GM19238 (cell line): ENCODE measurements around the gene ECHS1.
"Not testable (repeated sequence)": the region's sequence is repeated elsewhere in the genome, so short reads cannot be mapped to it uniquely, and the experiment has no call there.

Source experiments
- DNase-seq: peaks from one replicate; pipeline ENCODE4 v3.0.0; 2011; ENCODE audit warnings: low spot score; ENCODE audit not compliant: insufficient read length

ECHS1 gene

DNA sequence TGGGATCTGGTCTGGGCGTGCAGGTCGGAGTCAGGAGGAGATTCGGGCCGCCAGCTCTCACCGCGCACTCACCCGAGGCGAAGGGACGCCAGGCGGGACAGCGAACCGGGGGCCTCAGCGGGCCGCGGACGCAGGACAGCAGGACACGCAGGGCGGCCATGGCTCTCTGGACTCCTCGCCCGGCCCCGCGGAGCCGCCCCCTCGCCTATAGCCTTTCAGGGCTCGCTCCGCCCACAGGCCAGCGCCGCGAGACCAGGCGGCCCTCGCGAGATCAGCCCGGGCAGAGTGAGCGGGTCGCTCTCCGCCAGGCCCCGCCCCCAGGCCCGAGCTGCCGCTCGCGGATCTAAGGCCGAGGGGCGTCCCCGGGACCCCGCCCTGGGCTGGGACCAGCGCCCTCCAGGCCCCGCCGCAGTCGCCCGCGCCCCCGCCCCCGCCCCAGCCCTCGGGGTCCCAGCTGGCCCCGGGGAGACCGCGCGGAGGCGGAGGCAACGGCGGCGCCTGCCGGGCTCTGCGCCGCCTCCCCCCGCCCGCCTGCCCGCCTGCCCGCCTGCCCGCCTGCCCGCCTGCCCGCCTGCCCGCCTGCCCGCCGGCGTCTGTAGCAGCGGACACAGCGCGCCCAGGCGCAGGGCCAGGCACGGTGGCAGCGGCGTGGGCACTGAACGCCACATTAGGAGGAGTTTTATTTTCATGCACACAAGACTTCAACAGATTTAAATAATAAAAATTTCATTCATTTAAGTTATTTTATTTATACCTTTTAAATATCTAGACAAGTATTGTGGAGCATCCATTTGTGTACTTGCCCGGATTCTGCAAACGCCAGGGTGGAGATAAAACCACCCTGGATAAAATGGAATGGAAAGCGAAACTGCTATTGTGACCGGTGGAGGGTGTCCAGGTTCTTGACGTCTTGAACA is at the start of gene ECHS1:
ECHS1 (minus strand) TSS at position 181 of the 917 bp plus-strand sequence; CDS start at position 160, 21 bp downstream.
- DNase-seq, result peak; percentile 100

DNA sequence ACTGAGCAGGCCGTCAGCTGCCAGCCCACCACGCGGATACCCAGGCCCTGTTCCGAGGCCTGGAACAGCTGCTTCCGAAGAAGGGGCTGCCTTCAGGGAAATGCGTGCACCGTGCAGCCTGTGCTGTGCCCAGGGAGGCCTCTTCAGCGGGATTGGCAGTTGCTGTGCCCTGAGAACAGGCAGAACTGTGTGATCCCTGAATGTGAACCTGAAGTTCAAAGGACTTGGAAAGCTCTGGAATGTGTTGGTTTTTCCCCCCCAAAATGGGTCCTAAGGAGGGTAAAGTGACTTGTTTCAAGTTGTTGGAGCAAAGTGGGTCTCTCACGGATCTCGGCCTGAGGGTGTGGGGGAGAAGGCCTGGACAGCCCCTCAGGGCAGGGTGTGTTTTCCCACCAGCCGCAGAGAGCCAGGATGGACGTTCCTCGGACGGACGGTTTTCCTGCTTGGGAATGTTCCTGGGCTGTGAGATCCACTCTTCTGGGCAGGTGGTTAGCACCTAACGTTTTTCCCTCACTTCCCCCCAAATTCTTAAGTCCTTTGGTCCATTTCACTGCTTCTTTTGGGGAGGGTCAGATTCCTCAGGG is 49.2 kb upstream of the ECHS1 start:
- no peak for DNase-seq

DNA sequence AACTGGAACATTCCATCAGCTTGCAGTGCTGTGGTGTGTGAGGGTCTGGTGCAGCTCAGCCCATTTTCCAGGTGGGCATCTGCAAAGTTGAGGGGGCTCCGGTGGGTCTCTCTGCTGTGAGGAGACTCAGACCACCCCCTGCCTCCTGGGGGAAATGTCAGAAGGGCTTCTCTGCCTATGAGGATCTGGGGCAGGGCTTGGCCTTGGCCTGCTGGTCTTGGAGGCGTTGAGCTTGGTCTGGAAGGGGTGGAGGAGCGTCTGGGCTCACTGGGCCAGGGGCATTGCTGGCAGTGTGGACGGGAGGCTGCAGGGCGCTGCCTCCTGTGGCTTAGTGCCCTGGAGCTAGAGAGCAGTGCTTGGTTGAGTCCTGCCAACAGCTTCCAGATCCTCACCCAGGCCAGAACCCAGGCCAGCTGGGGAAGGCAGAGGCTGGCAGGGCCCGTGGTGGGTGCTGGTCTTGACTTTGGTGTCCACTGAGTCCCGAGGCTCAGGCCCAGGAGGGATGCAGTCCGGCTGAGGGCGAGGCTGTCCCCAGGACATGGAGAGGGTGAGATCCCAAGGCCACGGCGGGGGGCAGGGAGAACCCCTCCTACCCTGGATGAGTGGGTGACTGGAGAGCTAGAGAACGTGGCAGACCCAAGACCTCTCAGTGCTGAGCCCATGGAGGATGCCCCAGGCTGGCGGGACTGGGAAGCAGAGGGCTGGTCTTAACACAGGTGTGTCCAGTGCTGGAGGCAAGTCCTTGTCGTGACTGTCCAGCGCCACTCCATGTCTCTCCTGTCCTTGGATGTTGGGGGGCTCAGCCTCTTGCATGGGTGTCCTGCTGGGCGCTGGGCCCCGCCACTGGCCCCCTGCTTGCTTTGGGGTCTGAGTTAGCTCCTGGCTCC is 48.4 kb upstream of the ECHS1 start:
- DNase-seq, result no peak

DNA sequence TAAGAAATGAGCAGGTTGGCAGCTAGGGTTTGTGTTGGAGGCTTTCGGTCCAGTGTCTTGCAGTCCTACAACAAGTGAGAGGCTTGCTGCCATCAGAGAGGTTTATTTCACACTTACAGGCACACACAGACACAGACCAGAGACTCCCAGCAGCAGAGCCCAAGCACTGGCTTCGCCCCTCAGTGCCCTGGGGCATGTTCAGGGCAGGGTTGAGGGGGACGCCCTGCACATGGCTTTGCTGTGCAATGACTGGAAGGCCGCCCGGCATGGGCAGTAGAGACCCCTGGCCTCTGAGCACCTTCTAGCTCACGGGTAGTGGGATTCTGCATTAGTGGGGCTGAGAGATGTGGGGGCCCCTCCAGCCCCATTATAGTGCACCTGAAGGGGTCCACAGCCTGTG is 47.4 kb upstream of the ECHS1 start:
- DNase-seq, result no peak

DNA sequence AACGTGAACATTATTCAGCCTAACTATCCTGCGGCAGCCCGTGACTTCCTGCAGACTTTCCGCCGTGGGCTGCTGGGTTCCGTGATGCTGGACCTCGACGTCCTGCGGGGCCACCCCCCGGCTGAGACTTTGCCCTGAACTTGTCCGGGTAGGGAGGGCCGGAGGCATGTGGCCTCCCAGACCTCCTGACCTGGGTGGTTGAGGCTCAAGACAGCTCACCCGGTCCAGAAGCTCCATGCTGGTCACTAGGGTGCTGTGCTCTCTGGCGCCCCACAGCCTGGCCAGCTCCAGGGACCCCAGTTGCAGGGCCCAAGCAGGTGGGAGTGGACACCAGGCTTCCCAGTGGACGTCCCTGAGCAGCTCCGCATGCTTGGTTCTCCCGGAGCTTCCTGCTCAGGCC is 46.9 kb upstream of the ECHS1 start:
- no peak for DNase-seq

DNA sequence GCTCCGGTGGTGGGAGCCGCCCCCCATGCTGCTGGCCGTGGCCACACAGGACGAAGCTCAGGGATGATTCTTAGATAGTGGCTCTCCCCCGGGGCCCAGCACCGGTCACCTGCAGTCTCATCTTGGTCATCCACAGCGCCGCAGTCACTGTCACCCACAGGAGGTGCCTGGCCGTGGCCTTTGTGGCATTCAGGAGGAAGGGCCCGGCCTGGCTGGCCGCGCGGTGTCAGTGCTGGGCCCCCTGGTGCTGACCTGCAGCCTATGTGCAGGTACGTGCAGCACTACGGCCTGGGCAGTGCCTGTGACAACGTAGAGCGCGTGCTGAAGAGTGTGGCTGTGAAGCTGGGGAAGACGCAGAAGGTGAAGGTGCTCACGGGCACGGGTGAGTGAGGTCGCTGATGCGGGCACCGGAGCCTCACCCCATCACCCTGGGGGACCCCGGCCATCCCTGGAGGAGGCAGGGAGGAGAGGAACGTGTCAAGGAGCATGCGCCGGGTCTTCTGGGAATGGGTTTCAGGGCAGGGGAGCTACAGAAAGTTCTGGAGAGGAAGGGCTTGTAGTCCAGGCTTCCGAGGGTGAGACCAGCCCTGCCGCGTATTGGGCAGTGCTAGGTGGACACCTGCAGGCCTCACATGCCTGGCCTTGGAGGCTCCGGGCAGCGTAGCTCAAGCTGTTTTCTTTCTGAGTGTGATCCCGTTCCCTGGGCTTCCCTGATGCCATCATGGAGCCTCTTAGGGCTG is 46.2 kb upstream of the ECHS1 start:
- DNase-seq, result no peak

DNA sequence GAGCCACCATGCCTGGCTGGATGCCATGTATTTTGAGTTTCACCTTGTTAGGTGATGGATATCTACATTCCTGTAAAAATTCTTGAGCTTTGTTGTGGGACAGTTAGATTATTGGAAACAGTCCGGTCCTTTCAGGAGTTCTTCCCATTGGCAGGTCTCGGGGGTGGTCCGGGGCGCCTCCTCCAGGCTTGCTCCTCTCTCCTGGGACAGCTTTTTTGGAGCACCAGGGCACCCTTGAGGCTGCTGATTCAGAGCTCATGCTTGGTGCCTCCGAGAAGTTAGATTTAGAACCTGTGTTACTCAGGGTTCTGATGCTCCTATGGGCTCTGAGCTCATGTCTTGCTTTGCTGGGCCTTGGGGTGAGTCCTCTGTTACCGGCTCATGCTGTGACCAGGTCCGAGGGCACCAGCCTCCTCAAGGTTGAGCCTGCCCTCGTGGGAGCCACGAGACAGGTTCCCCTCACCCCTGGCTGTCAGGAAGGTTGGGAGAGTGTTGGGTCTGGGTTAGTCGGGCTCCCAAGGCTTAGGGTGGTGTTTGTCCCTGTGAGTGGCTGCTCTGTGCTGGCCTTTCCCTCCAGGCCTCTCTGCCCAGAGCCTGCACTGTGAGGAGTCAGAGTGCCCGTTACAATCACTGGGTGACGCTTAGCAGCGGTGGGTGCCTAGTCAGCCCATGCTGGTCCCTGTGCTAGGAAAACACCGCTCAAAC is 45.3 kb upstream of the ECHS1 start:
- DNase-seq, result no peak

DNA sequence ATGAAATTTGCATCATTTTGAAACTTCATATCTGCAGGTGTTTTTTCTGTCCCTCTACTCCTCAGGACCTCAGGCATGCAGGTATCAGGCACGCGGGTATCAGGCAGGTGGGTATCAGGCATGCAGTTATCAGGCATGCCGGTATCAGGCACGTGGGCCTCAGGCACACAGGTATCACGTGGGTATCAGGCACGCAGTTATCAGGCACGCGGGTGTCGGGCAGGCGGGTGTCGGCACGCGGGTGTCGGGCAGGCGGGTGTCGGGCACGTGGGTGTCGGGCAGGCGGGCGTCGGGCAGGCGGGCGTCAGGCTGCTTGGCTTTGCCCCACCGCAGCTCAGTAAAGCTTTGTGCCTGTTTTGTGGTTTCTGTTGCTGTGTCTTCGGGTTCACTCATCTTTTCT is 42.6 kb upstream of the ECHS1 start:
- DNase-seq, result no peak

DNA sequence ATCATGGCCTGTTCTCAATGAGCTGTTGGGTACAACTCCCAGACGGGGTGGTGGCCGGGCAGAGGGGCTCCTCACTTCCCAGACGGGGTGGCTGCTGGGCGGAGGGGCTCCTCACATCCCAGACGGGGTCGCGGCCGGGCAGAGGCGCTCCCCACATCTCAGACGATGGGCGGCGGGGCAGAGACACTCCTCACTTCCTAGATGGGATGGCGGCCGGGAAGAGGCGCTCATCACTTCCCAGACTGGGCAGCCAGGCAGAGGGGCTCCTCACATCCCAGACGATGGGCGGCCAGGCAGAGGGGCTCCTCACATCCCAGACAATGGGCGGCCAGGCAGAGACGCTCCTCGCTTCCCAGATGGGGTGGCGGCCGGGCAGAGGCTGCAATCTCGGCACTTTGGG is 41.2 kb upstream of the ECHS1 start:
- not testable (repeated sequence) for DNase-seq

DNA sequence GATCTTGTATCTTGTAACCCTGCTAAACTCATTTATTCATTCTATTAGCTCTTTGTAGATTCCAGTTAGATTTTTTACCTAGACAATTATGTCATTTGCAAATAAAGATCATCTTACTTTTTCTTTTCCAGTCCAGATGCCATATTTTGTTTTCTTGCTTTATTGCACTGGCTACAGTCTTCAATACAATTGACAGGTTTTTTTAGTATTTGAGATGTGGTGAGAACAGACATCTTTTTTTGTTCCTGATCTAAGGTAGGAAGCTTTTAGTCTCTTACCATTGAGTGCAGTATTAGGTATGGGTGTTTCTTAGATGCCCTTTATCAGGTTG is 39.2 kb upstream of the ECHS1 start:
- DNase-seq, result no peak

DNA sequence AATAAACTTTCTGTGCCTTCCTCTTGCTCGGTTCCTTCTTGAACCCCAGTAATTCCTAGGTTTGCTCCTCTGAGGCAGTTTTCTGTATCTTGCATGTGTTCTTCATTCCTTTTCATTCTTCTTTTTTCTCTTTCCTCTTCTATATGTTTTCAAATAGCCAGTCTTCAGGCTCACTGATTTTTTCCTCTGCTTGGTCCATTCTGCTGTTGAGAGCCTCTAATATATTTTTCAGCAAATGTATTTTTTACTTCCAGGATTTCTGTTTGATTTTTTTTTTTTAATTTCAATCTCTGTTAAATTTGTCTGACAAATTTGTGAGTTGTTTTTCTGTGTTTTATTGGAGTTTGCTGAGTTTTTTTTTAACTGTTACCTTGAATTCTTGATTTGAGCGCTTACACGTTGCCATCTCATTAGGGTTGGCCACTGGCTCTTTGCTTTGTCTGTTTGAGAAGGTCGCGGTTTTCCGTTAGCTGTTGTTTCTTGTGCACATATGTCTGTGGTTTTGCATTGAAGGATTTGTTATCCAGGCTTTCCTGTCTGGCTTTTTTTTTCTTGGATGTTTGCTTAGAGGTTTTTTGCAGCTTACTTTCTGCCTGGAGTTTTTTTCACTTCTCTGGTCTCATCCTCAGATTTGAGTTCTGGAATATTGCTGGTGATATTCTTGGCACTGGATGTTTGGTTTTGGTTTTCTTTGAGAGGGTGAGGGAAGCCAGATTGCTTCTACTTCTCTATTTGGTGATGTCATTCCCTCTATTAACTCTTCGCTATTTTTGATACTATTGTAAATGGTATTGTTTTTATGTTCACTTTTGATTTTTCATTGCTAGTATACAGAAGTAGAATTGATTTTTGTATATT is 38.6 kb upstream of the ECHS1 start:
- no peak for DNase-seq

DNA sequence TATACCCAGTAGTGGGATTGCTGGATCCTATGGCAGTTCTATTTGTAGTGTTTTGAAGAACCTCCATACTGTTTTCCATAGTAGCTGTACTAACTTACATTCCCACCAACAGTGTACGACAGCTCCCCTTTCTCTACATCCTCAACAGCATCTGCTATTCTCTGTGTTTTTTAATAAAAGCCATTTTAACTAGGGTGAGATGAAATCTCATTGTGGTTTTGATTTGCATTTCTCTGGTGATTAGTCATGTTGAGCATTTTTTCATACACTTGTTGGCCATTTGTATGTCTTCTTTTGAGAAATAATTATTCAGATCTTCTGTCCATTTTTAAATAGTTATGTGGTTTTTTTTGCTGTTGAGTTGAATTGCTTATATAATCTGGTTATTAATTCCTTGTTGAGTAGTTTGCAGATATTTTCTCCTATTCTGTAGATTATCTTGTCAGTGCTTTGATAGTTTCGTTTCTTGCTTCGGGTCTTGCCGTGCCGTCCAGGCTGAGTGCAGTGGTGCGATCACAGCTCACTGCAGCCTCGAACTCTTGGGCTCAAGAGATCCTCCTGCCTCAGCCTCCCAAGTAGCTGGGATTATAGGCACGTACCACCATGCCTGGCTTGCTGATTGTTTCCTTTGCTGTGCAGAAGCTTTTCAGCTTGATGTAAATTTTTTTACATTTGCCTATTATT is 32.8 kb upstream of the ECHS1 start:
- DNase-seq, result no peak

DNA sequence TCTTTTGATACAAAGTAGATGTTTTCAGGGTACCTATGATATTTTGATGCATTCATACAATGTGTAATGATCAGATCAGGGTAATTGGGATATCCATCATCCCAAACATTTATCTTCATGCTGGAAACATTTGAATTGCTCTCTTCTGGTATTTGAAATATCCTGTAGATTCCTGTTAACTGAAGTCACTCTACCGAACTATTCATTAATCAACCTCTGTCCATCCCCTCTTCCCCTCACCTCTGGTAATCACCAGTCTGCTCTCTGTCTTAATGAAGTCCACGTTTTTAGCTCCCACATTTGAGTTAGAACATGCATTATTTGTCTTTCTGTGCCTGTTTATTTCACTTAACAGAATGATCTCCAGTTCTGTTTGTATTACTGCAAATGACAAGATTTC is 32.1 kb upstream of the ECHS1 start:
- no peak for DNase-seq

DNA sequence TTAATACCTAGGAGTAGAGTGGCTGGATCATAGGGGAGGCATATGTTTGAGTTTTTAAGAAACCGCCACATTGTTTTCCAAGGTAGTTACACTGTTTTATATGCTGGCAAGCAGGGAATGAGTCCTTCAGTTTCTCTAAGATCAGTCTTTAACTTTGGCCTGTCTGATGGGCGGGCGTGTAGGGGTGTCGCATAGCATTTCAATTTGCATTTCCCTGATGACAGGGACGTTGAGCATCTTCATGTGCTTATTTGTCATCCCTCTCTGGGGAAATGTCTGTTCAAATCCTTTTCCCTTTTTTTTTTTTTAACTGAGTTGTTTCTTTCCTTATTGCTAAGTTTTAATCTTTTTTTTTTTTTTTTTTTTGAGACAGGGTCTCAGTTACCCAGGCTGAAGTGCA is 30.6 kb upstream of the ECHS1 start:
- no peak for DNase-seq

DNA sequence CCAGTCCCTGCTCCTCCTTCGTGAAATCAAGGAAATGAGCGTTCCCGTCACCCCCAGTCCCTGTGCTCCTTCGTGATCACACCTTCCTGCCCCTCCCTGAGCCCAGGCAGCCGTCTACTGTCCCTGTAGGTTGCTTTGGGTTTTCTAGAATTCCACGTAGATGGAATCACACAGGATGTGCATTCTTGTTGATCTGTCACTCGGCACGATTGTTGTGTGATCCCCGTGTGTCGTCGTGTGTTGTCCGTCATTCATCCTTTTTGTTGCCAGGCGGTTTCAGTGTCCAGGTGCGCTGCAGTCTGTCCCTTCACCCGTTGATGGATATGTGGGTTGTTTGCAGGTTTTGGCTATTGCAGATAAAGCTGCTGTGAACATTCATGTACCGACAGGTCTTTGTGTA is 30.2 kb upstream of the ECHS1 start:
- DNase-seq, result no peak

DNA sequence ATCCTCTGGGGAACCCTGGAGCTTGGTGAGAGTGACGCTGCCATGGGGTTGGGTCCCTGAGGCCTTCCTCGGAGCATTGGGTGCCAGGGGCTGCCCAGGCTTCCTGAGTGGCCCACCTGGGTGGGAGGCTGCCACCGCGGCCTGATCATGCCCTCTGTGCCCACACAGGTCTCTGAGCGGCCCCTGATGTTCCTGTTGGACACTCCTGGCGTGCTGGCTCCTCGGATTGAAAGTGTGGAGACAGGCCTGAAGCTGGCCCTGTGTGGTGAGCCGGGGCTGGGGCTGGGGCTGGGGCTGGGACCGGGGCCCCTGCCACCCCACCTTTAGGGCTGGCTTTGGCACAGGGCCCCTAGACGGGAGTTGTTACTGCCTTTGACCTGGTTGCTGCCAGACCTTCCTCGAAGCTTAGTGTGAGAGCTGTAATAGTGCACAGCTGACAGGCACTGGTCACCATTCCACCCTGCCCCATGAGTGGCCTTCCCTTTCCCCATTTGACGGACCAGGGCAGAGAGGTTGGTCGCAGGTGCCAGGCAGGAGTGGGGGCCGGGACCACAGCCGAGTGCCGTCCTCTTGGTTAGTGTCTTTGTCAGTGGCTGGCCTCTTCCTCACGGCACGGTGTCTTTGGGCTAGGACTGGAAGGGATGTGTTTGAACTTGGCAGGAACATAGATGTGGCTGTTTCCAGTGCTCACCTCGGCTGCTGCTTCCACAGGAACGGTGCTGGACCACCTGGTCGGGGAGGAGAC is 29.0 kb upstream of the ECHS1 start:
- DNase-seq, result no peak

DNA sequence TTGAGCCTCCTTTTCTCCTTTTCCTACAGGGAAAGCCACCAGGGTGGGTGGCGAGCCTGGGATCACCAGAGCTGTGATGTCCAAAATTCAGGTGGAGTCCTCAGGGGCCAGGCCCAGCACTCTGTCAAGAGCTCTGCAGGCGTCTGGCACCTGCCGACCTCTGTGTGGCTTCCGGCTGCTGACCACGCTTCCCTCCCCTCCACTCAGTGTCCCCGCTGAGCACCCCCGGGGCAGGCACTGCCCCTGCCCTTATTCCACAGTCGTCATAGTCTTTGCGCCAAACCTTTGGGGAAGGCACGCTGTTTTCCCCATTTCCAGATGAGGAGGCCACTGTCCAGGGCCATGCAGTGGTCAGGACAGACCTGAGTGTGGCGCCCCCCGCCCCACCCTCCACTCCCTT is 28.3 kb upstream of the ECHS1 start:
- no peak for DNase-seq

DNA sequence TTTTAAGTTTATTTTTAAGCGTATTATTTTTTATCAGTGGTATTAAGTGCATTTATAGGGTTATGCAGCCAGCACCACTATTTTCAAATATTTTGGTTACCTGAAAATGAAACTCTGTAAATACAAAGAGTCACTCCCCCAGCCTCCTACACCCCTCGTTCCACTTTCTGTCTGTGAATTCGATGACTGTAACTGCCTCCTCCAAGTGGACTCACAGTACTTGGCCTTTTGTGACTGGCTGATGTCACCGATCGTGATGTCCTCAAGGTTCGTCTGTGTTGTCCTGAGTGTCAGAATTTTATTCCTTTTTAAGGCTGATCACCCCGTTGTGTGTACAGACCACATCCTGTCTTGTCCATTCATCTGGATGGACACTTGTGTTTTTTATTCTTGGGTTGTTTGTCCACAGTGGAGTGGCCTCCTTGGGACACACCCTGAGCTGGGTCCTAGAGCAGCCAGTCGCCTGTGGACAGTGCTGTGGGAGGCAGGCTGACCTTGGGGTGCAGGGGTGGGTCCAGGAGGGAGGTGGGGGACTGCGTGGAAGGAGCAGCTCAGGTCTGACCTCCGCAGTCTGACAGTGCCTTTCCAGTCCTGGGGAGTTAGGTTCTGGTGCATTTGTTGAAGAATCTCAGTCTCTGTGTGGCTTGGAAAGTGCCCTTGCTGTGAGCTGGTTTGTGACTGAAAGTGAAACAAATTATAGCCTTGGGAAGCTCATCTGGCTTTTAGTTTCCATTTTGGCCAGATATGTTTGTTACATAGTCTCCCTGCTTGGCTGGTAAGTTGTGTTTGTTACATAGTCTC is 27.7 kb upstream of the ECHS1 start:
- no peak for DNase-seq
